ENCODE data around the gene PIK3CD.
"Not testable (repeated sequence)": the region's sequence is repeated elsewhere in the genome, so short reads cannot be mapped to it uniquely, and the experiment has no call there.

Gene PIK3CD

DNA sequence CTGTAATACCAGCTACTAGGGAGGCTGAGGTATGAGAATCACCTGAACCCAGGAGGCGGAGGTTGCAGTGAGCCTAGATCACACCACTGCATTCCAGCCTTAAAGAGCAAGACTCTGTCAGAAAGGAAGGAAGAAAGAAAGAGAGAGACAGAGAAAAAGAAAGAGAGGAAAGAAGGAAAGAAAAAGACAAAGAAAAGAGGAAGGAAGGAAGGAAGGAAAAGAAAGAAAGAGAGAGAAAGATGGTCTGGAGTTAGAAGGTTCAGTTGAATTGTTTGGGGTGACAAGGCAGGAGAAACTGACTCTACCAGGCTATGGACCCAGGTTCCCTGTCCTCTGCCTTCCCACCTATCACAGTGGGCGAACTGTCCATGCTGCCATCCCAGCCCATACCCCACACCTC is 27.4 kb upstream of the PIK3CD start:
- no peak for DNase-seq (ENCODE audit: extremely low read depth, low read depth)

GRCh38 chr1:9625030-9625429 is 26.5 kb upstream of the PIK3CD start:
- not testable (repeated sequence) for DNase-seq (ENCODE audit: extremely low read depth, low read depth); H3K4me3 ChIP-seq (replicated peaks; ENCODE audit: low read depth, low read length)

More for the DNA sequence above, 27.4 kb upstream of the PIK3CD start:
- no peak overlapping the region for H3K4me3 ChIP-seq (replicated peaks; ENCODE audit: low read depth, low read length)
- TF ChIP-seq CTCF (IDR thresholded peaks at IDR 0.05; ENCODE audit: low read depth, low read length, missing control alignments) = no peak

- DNase-seq (ENCODE audit: extremely low read depth, low read depth) = no peak
- TF ChIP-seq CTCF (IDR thresholded peaks at IDR 0.05; ENCODE audit: low read depth, low read length, missing control alignments) = no peak
- no peak overlapping the region for H3K4me3 ChIP-seq (replicated peaks; ENCODE audit: low read depth, low read length)
Measured at GRCh38 chr1:9626201-9626608, 25.3 kb upstream of the PIK3CD start.

- DNase-seq (ENCODE audit: extremely low read depth, low read depth) = no peak
- TF ChIP-seq CTCF (IDR thresholded peaks at IDR 0.05; ENCODE audit: low read depth, low read length, missing control alignments) = no peak
- no peak overlapping the region for H3K4me3 ChIP-seq (replicated peaks; ENCODE audit: low read depth, low read length)
Measured at GRCh38 chr1:9628541-9629444, 22.7 kb upstream of the PIK3CD start.

DNA sequence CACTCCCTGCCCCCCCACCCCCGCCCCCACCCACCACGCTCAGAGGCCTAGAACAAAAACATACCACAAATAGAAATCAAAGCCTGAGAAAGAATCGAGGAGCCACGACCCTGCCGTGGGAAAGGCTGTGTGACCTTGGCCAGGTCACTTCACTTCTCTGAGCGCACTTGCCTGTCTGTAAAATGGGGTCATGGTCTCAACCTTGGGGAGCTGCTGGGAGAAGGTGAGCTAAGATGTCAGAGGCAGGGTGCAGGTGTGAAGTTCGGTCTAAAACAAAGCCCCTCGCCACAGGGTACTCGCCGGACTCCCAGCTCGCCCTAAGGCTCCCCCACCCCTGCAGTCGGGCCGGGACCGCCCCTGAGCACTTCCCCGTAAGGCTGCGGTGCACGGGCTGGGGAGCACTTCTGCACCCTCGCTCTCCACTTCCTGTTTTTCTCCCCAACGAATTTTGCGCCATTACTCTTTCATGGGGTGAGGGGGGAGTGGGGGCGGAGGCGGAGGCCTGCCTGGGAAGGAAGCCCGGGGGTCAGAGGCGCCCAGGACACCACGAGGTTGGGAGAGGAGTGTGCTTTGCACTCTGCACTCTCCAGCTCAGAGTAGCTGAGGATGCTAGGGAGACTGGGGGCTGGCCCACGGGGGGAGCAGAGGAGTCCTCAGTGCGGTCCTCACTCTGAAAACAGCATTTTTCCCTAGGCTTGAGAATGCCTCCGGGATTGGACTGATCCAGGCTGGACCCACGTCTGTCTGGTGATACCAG is 21.9 kb upstream of the PIK3CD start:
- TF ChIP-seq CTCF (IDR thresholded peaks at IDR 0.05; ENCODE audit: low read depth, low read length, missing control alignments) = no peak
- no peak overlapping the region for H3K4me3 ChIP-seq (replicated peaks; ENCODE audit: low read depth, low read length)
- no peak for DNase-seq (ENCODE audit: extremely low read depth, low read depth)

DNA sequence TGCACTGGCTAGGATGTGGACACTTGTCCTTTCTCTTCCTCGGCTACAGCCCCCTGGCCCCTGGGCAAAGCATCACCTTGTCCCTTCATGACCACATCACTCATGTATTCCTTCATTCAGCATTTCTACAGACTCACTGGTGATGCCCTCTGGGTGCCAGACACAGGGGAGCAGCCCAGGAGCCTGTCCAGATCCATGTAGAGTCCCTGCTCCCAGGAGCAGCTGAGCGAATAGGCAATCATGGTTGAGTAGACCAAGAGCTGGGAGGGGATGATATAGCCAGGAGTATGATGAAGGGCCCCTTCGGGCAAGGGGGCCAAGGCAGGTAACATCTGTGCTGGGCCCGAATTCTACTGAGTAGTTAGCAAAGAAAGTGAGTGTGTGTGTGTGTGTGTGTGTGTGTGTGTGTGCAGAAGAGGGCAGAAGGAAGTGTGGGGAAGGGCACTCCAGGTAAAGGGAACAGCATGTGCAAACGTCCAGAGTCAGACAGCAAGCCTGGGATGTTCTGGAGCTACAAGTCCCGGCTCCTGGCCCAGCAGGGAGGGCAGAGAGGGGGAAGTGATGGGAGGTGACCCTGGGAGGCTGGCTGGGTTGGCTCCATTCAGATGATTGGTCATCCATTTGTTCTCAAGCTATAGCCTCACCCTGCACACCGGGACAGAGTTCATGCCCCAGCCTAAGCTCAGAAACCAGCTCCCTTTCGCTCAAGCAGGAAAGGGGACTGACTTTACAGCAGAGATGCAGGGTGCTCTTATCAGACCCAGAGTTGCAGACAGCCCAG is 21.0 kb upstream of the PIK3CD start:
- no peak overlapping the region for H3K4me3 ChIP-seq (replicated peaks; ENCODE audit: low read depth, low read length)
- TF ChIP-seq CTCF (IDR thresholded peaks at IDR 0.05; ENCODE audit: low read depth, low read length, missing control alignments) = no peak
- DNase-seq (ENCODE audit: extremely low read depth, low read depth) = no peak
